HPDE6-E6E7 (cell line): ENCODE data around the gene PARP12.

ENCODE experiments used
- DNase-seq: peaks from one replicate; pipeline ENCODE4 v3.0.0; 2011; ENCODE audit warnings: missing footprints; ENCODE audit errors: extremely low spot score

The PARP12 gene

GRCh38 chr7:140035400-140036223, 27.1 kb downstream of the PARP12 start:
- DNase-seq, result no peak

DNA sequence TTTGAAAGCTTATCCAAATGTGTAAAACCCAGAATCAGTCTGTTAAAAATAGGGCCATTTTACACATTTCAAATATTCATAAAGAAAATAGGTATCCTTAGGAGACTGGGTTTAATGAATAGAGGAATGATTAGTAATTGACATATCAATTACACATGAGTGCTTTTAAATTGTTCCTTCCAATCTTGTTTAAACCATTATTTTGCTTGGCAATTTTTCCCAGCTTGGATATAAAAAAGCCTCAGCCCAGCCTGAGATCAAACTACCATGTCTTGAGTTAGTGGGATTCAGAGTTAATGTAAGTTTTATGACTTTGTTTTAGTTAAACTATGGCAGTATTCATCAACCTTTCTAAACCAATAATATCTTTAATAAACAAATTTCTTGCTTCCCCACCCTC, 28.3 kb downstream of the PARP12 start:
- no peak for DNase-seq

GRCh38 chr7:140033779-140034363, 28.9 kb downstream of the PARP12 start:
- DNase-seq, result peak; percentile 80

GRCh38 chr7:140033036-140033435, 29.7 kb downstream of the PARP12 start:
- peak; percentile 25 for DNase-seq

DNA sequence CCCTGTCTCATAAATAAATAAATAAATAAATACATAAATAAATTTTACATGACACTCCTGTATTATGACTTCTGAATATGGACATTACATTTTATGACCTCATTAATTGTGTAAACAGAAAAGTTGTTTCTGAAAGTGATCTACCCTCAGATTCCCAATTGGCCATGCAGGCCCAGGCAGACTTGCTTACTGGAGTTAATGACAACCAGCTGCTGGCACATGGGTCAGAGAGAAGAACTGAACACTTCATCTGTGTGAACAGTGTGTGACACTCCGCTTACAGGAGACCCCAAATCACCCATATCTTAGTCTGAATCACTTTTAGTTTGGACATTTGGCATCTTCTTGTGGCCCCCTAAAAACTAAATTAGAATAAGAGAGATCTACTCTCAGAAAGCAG, 31.4 kb downstream of the PARP12 start:
- no peak for DNase-seq

DNA sequence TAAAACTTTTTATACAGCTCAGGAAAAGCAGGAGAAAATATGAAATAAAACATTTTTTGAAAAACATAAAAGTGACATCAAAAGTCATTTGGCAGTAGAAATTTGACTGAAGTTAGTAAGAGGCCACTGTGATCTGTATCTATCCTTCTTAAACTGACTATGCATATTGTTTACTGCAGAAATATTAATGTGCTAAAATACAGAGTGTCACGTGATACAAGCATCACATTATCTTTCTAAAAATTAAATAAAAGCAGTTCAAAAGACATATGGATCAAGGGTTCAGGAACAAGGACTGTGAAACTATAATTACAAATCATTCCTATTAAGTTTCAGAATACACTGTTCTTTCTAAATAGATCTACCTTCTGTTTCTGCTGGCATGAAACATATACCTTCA, 33.7 kb downstream of the PARP12 start:
- DNase-seq, result no peak

GRCh38 chr7:140028311-140028710, 34.4 kb downstream of the PARP12 start:
- no peak for DNase-seq

DNA sequence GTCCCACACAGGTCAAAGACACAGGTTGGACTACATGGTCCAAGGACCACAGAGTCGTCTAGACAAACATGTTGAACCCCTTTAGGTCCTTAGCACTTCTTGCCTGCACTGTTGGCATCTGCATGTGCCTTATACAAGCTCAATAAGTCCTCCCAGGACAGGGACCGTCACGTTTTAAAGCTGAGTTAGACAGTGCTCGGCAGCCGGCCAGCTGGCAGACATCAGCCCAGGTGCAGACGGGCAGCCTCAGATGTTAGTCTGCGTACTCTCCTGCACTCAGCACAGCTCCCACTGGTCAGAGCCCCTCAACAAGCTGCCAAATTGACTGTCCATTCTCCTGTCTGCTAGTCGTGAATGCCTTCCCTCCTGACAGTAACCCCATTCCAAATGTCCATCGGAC, 34.9 kb downstream of the PARP12 start:
- no peak for DNase-seq

DNA sequence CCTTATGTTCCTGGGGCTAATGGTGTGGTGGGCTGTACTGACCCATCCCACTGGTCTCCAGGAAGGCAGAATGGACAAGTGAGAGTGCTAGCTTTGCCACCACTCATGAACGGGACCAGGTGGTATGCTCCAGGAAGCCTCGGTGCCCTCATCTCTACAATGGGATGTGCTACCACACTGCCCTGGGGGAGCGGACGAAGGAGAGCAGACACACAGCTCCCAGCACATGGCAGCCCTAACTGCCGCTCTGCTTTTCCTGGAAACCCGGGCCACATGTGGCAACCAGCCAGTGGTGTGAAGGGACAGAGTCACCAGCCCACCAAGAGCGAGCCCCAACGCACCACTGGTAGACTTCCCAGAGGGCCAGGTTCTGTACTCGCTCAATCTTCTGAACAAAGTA, 35.8 kb downstream of the PARP12 start:
- no peak for DNase-seq

DNA sequence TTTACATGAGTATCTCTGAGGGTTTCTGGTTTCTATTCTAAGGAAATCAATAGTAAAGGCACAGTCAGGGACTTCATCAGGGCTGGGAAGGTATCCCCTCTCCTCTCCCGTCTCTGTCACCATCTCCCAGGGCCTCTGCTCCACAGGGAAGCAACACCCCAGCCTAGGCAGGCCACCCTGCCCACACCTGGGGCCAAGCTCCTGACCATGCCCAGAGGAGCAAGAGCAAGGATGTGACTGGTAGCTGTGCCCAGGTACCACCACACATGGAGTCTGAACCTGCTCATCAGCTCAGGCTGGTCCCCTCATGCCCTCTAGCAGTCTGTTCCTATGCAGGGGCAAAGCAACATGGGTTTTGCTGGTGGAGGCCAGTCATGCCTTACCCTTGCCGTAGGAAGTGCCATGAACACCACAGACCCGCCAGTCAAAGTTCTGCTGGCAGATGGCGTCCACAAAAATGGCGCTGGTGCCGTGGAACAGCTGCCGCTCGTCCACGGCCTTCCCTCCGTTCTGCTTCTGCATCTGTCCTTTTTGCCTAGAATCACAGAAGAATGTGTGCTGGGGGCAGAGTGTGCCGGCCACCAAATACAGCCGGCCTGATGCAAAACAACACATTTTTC, 36.8 kb downstream of the PARP12 start:
- no peak for DNase-seq

DNA sequence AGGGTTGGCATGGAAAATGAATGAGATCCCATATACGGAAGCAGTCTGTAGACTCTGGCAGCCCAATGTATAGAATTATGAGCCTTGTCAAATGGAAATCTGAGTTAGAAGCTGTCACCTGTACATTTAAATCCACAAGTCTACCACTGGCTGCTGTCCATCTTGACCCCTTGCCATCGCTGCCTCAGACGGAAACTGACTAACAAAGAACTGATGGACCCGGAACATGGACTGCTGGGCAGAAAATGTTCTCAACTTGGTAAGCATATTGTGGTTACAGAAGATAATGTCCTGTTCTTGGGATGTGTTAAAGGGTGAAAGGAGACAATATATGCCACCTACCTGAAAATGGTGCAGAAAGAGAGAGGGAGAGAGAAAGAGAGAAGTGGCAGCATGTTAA, 37.5 kb downstream of the PARP12 start:
- DNase-seq, result no peak

- no peak for DNase-seq
Observed at GRCh38 chr7:140024585-140024984, 38.2 kb downstream of the PARP12 start.

DNA sequence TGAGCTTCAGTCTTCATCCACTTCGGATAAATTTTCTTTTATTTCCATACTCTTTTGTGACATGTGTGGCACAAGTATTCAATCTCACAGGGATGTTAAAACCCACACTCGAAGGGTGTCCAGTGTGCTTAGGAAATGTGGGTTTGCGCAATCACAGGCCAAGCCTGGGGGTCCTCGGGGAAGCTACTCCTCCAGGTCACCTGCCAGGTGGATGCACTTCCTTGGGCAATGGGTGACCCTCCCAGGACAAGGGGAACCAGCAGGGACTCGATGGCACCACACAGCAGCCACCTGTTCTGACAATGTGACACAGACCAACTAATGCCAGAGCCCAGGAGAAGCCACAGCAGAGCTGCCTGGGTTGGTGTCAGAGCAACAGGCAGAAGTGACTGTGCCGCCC, 39.0 kb downstream of the PARP12 start:
- DNase-seq, result no peak

- no peak for DNase-seq
Observed at GRCh38 chr7:140022582-140023211, 40.1 kb downstream of the PARP12 start.

- no peak for DNase-seq
Observed at GRCh38 chr7:140021603-140022002, 41.1 kb downstream of the PARP12 start.

- DNase-seq, result no peak
Observed at GRCh38 chr7:140019606-140020005, 43.1 kb downstream of the PARP12 start.

DNA sequence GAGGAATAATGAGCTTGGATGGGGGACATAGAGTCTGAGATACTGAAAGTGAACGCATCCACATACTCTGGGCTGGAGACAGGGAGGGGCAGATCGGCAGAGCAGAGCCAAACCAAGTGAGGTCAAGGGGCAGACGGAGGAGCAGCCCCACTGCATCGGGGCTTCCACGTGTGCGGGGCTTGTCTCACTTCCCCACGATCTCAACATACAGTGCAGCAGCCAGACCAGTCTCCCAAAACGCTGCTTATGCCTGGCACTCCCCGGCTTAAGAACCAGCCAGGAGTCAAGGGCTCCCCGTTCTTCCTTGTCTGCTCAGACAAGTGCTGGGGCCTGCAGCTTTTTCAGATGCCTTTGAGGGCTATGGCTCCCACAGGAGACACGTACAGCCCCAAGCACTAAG, 43.6 kb downstream of the PARP12 start:
- no peak for DNase-seq

DNA sequence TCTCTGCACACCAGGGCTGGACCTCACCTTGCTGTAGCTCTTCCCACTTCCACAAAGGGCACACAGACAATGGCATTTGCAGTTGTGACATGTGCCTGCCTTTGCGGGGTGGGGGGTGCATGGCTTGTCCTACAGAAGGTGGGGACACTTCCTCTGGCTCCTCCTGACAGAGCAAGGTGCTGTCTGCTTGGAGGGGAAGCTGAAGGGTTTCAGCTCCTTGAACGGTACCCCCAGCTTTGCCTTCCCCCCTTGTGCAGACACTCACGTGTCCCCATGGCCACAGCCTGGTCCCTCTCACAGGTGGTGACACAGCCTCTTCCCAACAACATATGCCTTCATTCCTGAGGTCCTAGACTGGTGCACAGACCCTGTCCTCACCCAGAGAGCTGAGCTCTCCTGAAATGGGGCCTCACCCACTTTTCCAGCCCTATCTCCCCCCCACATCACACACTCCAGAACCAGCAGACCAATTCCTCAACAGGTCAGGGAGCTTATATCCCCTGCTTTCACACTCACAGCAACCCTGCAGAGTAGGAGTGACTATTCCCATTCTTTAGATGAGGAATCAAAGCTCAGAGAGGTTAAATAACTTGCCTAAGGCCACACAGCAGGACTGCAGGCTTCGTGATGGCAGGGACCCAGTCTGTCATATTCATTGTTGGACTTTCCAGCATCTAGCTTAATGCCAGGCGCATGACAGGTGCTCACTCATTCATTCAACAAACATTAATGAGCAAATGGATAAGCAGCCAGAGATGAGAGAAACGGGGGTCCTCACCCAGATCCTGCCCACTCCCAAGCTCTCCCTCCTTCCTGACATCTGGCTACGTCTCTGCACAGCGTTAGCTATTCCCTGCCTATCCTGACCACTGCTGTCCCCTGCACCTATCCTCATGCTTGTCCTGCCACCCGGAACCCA, 44.4 kb downstream of the PARP12 start:
- no peak for DNase-seq

- no peak for DNase-seq
Observed at GRCh38 chr7:140017543-140017942, 45.2 kb downstream of the PARP12 start.

DNA sequence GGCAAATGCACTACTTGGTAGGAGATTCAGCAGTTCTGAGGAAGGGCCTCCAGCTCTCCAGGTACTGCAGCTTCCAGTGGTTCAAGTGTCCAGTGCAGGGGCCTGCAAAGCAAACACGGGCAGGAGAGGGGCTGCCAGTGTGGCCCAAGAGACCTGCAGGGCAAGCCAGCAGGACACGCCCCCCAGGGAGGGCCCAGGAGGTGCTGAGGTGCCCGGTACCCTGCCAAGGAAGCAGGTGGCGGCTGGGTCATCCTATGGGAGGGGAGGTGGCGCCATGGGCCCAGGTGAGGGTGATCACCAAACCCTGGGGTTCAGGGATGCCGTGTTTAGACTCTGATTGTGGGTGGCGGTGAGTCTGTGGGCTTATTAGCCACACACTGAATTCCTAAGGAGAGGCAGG, 45.7 kb downstream of the PARP12 start:
- no peak for DNase-seq

DNA sequence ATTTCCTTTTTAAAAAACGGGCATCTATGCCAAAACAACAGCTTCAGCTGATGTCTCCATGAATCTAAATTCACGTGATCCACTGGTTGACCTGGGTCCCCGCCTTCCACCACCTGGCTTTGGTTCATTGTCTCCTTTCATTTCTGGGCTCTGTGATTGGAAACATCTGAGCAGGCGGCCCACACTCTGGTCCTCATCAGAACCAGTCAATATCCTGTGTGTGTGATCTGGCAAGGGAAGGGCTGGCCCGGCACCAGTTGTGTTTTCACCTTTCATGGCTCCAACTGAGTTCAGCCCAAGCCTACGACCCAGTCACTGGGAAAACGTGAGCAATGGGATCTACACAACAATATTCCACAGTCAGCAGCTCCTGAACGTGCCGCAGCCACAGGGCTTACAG, 46.2 kb downstream of the PARP12 start:
- DNase-seq, result no peak
